Upper lobe of left lung (tissue), 4 donors: ENCODE data around the gene ZNF830.

ENCODE experiments used
- CTCF ChIP-seq, 6 experiments: fragments of 450-650 bp in 4 of 6; fragments of 200-600 bp in 2 of 6; sonication (generic) in 2 of 6; IDR thresholded peaks; one replicate each; pipeline ENCODE4 v1.5.1; 2016 to 2019; ENCODE audit warnings: antibody characterized with exemption in 6 of 6
- EP300 ChIP-seq, 4 donors: sonication (generic); formaldehyde crosslinking; IDR thresholded peaks; one replicate each; pipeline ENCODE4 v1.5.1; 2017; ENCODE audit warnings: antibody characterized with exemption in 4 of 4, control low read depth in 2 of 4
- POLR2A ChIP-seq, 4 donors: fragments of 450-650 bp; IDR thresholded peaks; one replicate each; pipeline ENCODE4 v1.5.1; 2016 to 2017; ENCODE audit warnings: antibody characterized with exemption in 4 of 4, mild to moderate bottlenecking in 2 of 4

GRCh38 chr17:34987232-34987631 lies 25.9 kb downstream of the ZNF830 start:
- TF ChIP-seq CTCF (IDR thresholded peaks at IDR 0.05) (no peak), EP300 (IDR thresholded peaks at IDR 0.05) (no peak), POLR2A (IDR thresholded peaks at IDR 0.05) (no peak)
